Psoas muscle (tissue), 8 donors: Measurements from ENCODE around the gene SPATS2L. TPM values are rescaled to one million over a fixed set of nuclear protein-coding genes. Genes with fewer than 3 reads are reported as not detected.

Experiments used
- ATAC-seq, 4 donors: fragments of 200-7000 bp; cut with Tn5 transposase; one replicate each; pipeline ENCODE4 v1.9.1; 2020; ENCODE audit warnings: moderate library complexity in 3 of 4, mild to moderate bottlenecking in 2 of 4
- DNase-seq, 2 donors: peaks; one replicate each; pipeline ENCODE4 v3.0.0-alpha.2; 2020
- H3K27ac ChIP-seq: fragments of 200-600 bp; one replicate; pipeline ENCODE4 v1.8.0; 2022
- H3K27me3 ChIP-seq, 3 donors: fragments of 200-600 bp in 1 of 3; one replicate each; pipeline versions ENCODE4 v1.6.1 to v1.8.0; 2013 to 2022; ENCODE audit warnings: low read length in 2 of 3, mild to moderate bottlenecking in 2 of 3, moderate library complexity in 1 of 3; ENCODE audit not compliant: insufficient read depth in 3 of 3
- H3K36me3 ChIP-seq, 2 donors: fragments of 200-600 bp in 1 of 2; one replicate each; pipeline versions ENCODE4 v1.6.1 to v1.8.0; 2013 to 2022; ENCODE audit warnings: low read depth in 1 of 2, mild to moderate bottlenecking in 1 of 2, moderate library complexity in 1 of 2; ENCODE audit not compliant: insufficient read depth in 1 of 2
- H3K4me1 ChIP-seq: fragments of 200-600 bp; one replicate; pipeline ENCODE4 v1.8.0; 2022
- H3K4me3 ChIP-seq: fragments of 200-600 bp; one replicate; pipeline ENCODE4 v1.8.0; 2022; ENCODE audit warnings: mild to moderate bottlenecking
- H3K9me3 ChIP-seq: fragments of 200-600 bp; one replicate; pipeline ENCODE4 v1.8.0; 2022
- WGBS, 3 donors: extraction: QIAGEN DNeasy Blood & Tissue Kit; methylation state at CpG; one replicate each; pipeline versions ENCODE4 v1.1.6 to v1.1.7; 2013; 5-methylcytosine and 5-hydroxymethylcytosine counted together
- intact Hi-C, 2 donors: fragments of 100-400 bp; cut with DNase I; formaldehyde crosslinking; loops; one replicate each; pipeline versions ENCODE4 v1.11.0 to v1.14.2; 2022
- polyA plus RNA-seq, 3 donors: library from polyadenylated mRNA; stranded (reverse); fragments of 200-250 nt; gene quantifications; one replicate each; pipeline ENCODE4 v1.2.3, GENCODE V29; 2013
- total RNA-seq, 4 donors: library from RNA; stranded (reverse); fragmentation: NEBNext Ultra II Directional in 2 of 4; extraction: Animal tissue kit (Norgen Biotek cat#: 25700) in 2 of 4; gene quantifications; one replicate each; pipeline versions ENCODE4 v1.2.1 to v1.2.4, GENCODE V29; 2021 to 2023
- TF ChIP-seq, protein P1 (sequence below): fragments of 200-600 bp; IDR thresholded peaks from one replicate; pipeline ENCODE4 v1.8.0; 2022; ENCODE audit warnings: antibody characterized with exemption
- donor health status: healthy with polysubstance abuse.
- donor health status: DM: no; HTN: no; CAD: no; lungs with moderate emphysema.
- donor health status: Bipolar disorder and iron deficiency.
- donor health status: healthy.
- donor health status: DM: yes; HTN: yes; CAD: no.
- donor health status: DM: no; HTN: no; CAD: no.
- donor health status: DM: no; HTN: no; CAD: no.
- donor health status: DM: yes; HTN: yes; CAD: no.

The SPATS2L gene
- total and polyA plus RNA-seq, 7 donors: 34.2 to 286 (median 60.2) TPM

DNA sequence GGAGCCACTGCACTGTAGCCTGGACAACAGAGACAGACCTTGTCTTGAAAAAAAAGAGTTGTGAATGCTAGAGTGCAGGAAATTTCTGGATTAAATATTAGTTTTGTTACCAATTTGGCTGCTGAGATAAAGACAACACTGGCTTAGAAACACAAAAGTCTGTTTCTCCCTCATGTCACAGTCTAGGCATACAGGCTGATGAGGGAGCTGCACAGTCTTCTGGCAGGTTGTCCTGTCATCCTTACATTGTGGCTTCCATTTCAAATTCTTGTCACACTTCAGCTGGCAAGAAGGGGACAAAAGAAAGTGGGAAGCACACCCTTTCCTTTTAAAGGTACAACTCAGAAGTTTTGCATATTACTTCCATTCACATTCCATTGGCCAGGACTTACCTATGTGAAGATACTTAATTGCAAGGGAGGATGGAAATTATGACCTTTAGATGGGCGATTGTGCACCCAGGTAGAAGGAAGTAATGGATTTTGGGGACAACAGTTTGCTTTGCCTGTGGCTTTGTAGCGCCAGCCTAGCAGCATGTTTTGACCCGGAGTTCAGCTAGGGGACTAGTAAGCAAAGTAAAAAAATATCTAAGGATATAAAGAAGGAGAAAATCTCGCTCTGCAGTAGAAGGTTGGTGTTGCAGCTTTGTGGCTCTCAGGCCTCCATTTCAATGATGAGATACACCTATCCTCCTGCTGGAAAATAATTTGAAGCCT lies 55.9 kb downstream of the SPATS2L start:
- no peak for DNase-seq
- TF ChIP-seq, protein P1, sequence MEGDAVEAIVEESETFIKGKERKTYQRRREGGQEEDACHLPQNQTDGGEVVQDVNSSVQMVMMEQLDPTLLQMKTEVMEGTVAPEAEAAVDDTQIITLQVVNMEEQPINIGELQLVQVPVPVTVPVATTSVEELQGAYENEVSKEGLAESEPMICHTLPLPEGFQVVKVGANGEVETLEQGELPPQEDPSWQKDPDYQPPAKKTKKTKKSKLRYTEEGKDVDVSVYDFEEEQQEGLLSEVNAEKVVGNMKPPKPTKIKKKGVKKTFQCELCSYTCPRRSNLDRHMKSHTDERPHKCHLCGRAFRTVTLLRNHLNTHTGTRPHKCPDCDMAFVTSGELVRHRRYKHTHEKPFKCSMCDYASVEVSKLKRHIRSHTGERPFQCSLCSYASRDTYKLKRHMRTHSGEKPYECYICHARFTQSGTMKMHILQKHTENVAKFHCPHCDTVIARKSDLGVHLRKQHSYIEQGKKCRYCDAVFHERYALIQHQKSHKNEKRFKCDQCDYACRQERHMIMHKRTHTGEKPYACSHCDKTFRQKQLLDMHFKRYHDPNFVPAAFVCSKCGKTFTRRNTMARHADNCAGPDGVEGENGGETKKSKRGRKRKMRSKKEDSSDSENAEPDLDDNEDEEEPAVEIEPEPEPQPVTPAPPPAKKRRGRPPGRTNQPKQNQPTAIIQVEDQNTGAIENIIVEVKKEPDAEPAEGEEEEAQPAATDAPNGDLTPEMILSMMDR: no peak
- H3K27me3 ChIP-seq: no peaks in the 10 kb centered on the region
- WGBS, 3 donors: 93 to 95% (median 95%) methylated on average over 4 of the region's 4 CpGs
- H3K36me3 ChIP-seq: peaks cover 0 to 5% of the 10 kb centered on the region in 2 donors
- H3K9me3 ChIP-seq: no peaks in the 10 kb centered on the region
- intact Hi-C loops: no loop called here
- no peak overlapping the region for H3K27ac ChIP-seq
- ATAC-seq: no peak
- H3K4me1 ChIP-seq: peaks cover 8% of the 10 kb centered on the region
- H3K4me3 ChIP-seq: no peak overlapping the region

DNA sequence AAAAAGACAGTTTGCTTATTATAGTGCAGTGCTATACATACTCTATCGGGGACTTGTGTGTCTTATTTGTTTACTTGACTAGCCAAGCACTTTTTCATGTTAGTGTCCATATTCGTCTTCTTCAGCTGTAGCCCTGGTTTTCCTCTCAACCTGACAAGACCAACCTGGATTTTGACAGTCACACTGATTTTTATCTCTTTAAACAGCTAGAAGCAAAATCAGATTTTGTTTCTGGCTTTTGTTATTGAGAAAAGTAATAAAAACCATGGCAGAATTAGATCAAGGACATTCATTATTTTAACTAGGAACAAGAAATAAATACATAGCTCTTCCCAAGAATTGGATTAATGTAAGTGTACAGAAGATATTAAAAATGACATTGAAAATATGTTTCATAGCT lies 56.8 kb downstream of the SPATS2L start:
- no peak for DNase-seq
- H3K36me3 ChIP-seq: peaks cover 0 to 5% of the 10 kb centered on the region in 2 donors
- 80 to 89% (median 85%) methylated on average over 2 of the region's 2 CpGs for WGBS, 3 donors
- TF ChIP-seq, protein P1: no peak
- no peaks in the 10 kb centered on the region for H3K4me1 ChIP-seq
- intact Hi-C loops: no loop called here
- no peak overlapping the region for H3K4me3 ChIP-seq
- ATAC-seq: no peak
- no peaks in the 10 kb centered on the region for H3K9me3 ChIP-seq
- H3K27ac ChIP-seq: no peak overlapping the region
- no peaks in the 10 kb centered on the region for H3K27me3 ChIP-seq

DNA sequence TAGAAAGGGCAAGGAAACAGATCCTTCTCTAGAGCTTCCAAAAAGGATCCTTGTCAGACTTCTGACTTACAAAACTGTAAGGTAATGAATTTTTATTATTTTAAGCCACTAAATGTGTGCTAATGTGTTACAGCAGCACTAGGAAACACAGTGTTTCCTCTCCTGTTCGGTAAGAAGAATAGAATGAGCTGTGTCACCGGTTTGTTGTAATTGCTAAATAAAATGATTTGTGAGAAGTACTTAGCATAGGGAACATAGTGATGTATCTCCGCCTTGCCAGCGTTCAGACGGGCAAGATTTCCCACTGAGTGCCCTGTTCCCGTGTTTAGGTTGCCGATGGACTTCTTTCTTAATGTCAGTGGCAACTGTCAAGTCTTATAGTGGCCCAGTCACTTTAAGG lies 57.6 kb downstream of the SPATS2L start:
- 49 to 64% (median 60%) methylated on average over 7 of the region's 7 CpGs for WGBS, 3 donors
- intact Hi-C loops: no loop called here
- H3K9me3 ChIP-seq: no peaks in the 10 kb centered on the region
- H3K27me3 ChIP-seq: no peaks in the 10 kb centered on the region
- H3K27ac ChIP-seq: no peak overlapping the region
- H3K36me3 ChIP-seq: peaks cover 0 to 5% of the 10 kb centered on the region in 2 donors
- DNase-seq (no peak), ATAC-seq (peak in 2 of 4 donors; percentile 15 to 34)
- no peak overlapping the region for H3K4me3 ChIP-seq
- no peaks in the 10 kb centered on the region for H3K4me1 ChIP-seq
- TF ChIP-seq, protein P1: no peak

DNA sequence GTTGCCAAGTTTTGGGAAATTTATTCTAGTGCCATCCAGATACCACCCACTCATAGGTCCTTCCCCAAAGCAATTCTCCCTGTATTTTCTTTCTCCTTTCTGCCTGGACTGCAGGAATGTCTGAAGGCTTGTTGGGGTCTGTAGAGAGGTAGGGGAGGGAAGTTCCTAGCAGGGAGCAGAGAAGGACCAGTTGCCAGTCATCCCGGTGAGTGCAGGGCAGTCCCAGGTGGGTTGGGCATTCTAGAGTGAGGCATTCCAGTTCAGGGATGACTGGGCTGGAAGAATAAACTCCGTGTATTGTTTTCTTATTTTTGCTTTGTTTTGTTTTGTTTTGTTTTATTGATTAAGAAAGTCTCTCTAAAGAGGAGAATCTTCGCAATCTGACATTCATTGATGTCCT lies 58.1 kb downstream of the SPATS2L start:
- Histone ChIP-seq H3K4me3 (no peak overlapping the region), H3K4me1 (no peaks in the 10 kb centered on the region), H3K27ac (no peak overlapping the region), H3K27me3 (no peaks in the 10 kb centered on the region), H3K36me3 (peaks cover 0 to 3% of the 10 kb centered on the region in 2 donors), H3K9me3 (no peaks in the 10 kb centered on the region)
- TF ChIP-seq, protein P1: no peak
- 61 to 68% (median 68%) methylated on average over 3 of the region's 3 CpGs for WGBS, 3 donors
- ATAC-seq: no peak
- intact Hi-C loops: no loop called here
- no peak for DNase-seq

DNA sequence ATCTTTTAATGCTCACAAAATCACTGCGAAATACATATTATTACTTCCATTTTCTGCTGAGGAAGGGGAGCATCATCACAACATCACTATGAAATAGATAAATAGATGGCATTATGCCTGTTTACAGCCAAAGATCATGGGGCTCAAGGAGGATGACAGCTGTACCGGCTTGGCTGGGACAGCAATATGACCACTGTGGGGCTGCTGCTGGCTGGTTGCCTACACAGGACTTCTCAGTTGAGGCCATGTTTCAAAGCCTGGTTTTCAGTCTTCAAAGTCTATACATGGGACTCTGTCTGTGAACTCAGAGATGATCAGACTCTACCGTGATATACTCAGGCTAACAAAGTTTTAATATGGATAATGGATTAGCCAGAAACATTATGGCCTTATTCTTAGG lies 58.7 kb downstream of the SPATS2L start:
- Histone ChIP-seq H3K27me3 (no peaks in the 10 kb centered on the region), H3K4me3 (no peak overlapping the region), H3K27ac (no peak overlapping the region), H3K36me3 (peaks cover 0 to 3% of the 10 kb centered on the region in 2 donors), H3K4me1 (no peaks in the 10 kb centered on the region), H3K9me3 (no peaks in the 10 kb centered on the region)
- 35 to 50% (median 36%) methylated on average over 3 of the region's 3 CpGs for WGBS, 3 donors
- intact Hi-C loops: no loop called here
- DNase-seq (no peak), ATAC-seq (peak in 1 of 4 donors; percentile 34)
- TF ChIP-seq, protein P1: no peak
